ENCODE data around the gene CEP104. TPM values are rescaled to one million over a fixed set of nuclear protein-coding genes. Genes with fewer than 3 reads are reported as not detected.

Gene CEP104
- polyA plus RNA-seq, 1 donor from 2014 or later, result 8.1 TPM

DNA sequence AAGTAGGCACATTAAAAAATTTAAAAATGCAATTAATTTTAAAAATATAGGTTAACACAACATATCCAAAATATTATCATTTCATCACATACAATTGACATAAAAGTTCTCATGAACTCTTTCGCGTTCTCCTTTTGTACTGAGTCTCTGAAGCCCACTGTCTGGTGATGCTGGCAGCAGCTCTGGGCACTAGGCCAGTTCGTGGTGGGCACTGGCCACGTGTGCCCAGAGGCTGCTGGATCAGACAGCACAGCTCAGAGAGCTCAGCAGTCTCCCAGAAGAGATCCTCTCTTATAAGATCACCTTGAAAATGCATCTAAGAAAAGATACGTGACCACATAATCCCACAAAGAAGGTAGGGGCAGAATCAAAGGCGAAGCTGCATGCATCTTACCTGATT is 9.9 kb downstream of the CEP104 start:
- Histone ChIP-seq H4K20me1 (ENCODE audit: insufficient read depth) (no peaks in the 10 kb centered on the region), H3K4me2 (ENCODE audit: low read length) (no peak overlapping the region), H3F3A (ENCODE audit: insufficient read depth, low read length, poor library complexity, severe bottlenecking) (no peaks in the 10 kb centered on the region), H3K36me3 (ENCODE audit: insufficient read depth, low read length) (no peaks in the 10 kb centered on the region), H3K9me3 (ENCODE audit: low read length) (no peaks in the 10 kb centered on the region), H3K9ac (ENCODE audit: low read length) (no peak overlapping the region), H3K27me3 (ENCODE audit: insufficient read depth, low read depth, low read length) (no peaks in the 10 kb centered on the region), H3K4me3 (ENCODE audit: low read length) (no peak overlapping the region), H3K79me2 (replicated peaks; ENCODE audit: insufficient read depth, low read length) (no peaks in the 10 kb centered on the region), H2AFZ (ENCODE audit: low read depth, low read length) (no peak overlapping the region), H3K27ac (ENCODE audit: low read length) (no peak overlapping the region), H3K9me2 (ENCODE audit: insufficient read depth, low read length) (no peaks in the 10 kb centered on the region)
- no peak for TF ChIP-seq MXI1 (conservative IDR thresholded peaks at IDR 0.05; ENCODE audit: poor library complexity, severe bottlenecking)
- no peak for TF ChIP-seq EZH2 (IDR thresholded peaks at IDR 0.05; ENCODE audit: borderline replicate concordance, insufficient read depth, low read length, poor library complexity, severe bottlenecking)
- no peak for TF ChIP-seq CTCF (IDR thresholded peaks at IDR 0.05; ENCODE audit: poor library complexity, severe bottlenecking)
- no peak for TF ChIP-seq REST (IDR thresholded peaks at IDR 0.05; ENCODE audit: borderline replicate concordance)
- no peak for TF ChIP-seq TAF1 (IDR thresholded peaks at IDR 0.05; ENCODE audit: low read depth)
- TF ChIP-seq POLR2AphosphoS5 (IDR thresholded peaks at IDR 0.05), result no peak
- no peak for TF ChIP-seq RAD21 (conservative IDR thresholded peaks at IDR 0.05)
- TF ChIP-seq SMC3 (conservative IDR thresholded peaks at IDR 0.05; ENCODE audit: poor library complexity), result no peak
- no peak for TF ChIP-seq EP300 (conservative IDR thresholded peaks at IDR 0.05; ENCODE audit: poor library complexity, severe bottlenecking)

- no peak overlapping the region for H3K27ac ChIP-seq (ENCODE audit: low read length)
Observed at GRCh38 chr1:3846541-3846940, 10.5 kb downstream of the CEP104 start.

GRCh38 chr1:3842912-3843311 is 14.1 kb downstream of the CEP104 start:
- TF ChIP-seq EZH2 (IDR thresholded peaks at IDR 0.05; ENCODE audit: borderline replicate concordance, insufficient read depth, low read length, poor library complexity, severe bottlenecking) (no peak), POLR2AphosphoS5 (IDR thresholded peaks at IDR 0.05) (no peak), CTCF (IDR thresholded peaks at IDR 0.05; ENCODE audit: poor library complexity, severe bottlenecking) (no peak), SMC3 (conservative IDR thresholded peaks at IDR 0.05; ENCODE audit: poor library complexity) (no peak), EP300 (conservative IDR thresholded peaks at IDR 0.05; ENCODE audit: poor library complexity, severe bottlenecking) (no peak), REST (IDR thresholded peaks at IDR 0.05; ENCODE audit: borderline replicate concordance) (no peak), RAD21 (conservative IDR thresholded peaks at IDR 0.05) (no peak), TAF1 (IDR thresholded peaks at IDR 0.05; ENCODE audit: low read depth) (no peak)
- Histone ChIP-seq H3K4me3 (ENCODE audit: low read length) (no peak overlapping the region), H3K36me3 (ENCODE audit: insufficient read depth, low read length) (peaks cover 2% of the 10 kb centered on the region), H3F3A (ENCODE audit: insufficient read depth, low read length, poor library complexity, severe bottlenecking) (no peaks in the 10 kb centered on the region), H3K9me3 (ENCODE audit: low read length) (no peaks in the 10 kb centered on the region), H3K4me2 (ENCODE audit: low read length) (no peak overlapping the region), H3K9me2 (ENCODE audit: insufficient read depth, low read length) (no peaks in the 10 kb centered on the region), H3K79me2 (replicated peaks; ENCODE audit: insufficient read depth, low read length) (no peaks in the 10 kb centered on the region), H4K20me1 (ENCODE audit: insufficient read depth) (no peaks in the 10 kb centered on the region), H2AFZ (ENCODE audit: low read depth, low read length) (no peak overlapping the region), H3K27ac (ENCODE audit: low read length) (no peak overlapping the region), H3K9ac (ENCODE audit: low read length) (no peak overlapping the region), H3K27me3 (ENCODE audit: insufficient read depth, low read depth, low read length) (no peaks in the 10 kb centered on the region)

More at GRCh38 chr1:3846541-3846940, 10.5 kb downstream of the CEP104 start:
- H3K4me3 ChIP-seq (ENCODE audit: low read length), result no peak overlapping the region
- H4K20me1 ChIP-seq (ENCODE audit: insufficient read depth), result no peaks in the 10 kb centered on the region
- no peak overlapping the region for H3K9ac ChIP-seq (ENCODE audit: low read length)
- no peaks in the 10 kb centered on the region for H3F3A ChIP-seq (ENCODE audit: insufficient read depth, low read length, poor library complexity, severe bottlenecking)
- H3K27me3 ChIP-seq (ENCODE audit: insufficient read depth, low read depth, low read length), result no peaks in the 10 kb centered on the region
- no peaks in the 10 kb centered on the region for H3K9me2 ChIP-seq (ENCODE audit: insufficient read depth, low read length)
- no peaks in the 10 kb centered on the region for H3K36me3 ChIP-seq (ENCODE audit: insufficient read depth, low read length)
- no peak overlapping the region for H3K4me2 ChIP-seq (ENCODE audit: low read length)
- H3K9me3 ChIP-seq (ENCODE audit: low read length), result no peaks in the 10 kb centered on the region
- no peak for TF ChIP-seq POLR2AphosphoS5 (IDR thresholded peaks at IDR 0.05)
- no peak overlapping the region for H2AFZ ChIP-seq (ENCODE audit: low read depth, low read length)
- H3K79me2 ChIP-seq (replicated peaks; ENCODE audit: insufficient read depth, low read length), result no peaks in the 10 kb centered on the region

Data from neural cell (in vitro differentiated cells).